Skin of body (tissue), 2 donors: Measurements from ENCODE around the gene HECW1. TPM values are rescaled to one million over a fixed set of nuclear protein-coding genes. Genes with fewer than 3 reads are reported as not detected.

Experiments used
- DNase-seq: peaks from one replicate; lab custom pipeline; 2025; lab: John Stamatoyannopoulos, UW
- total RNA-seq: library from RNA; depleted of rRNA; stranded (reverse); fragments of >200 nt; gene quantifications from one replicate; pipeline ENCODE4 v1.2.3, GENCODE V29; 2014

HECW1 gene
- total RNA-seq, 1 donor from 2014 or later: 1.8 TPM

DNA sequence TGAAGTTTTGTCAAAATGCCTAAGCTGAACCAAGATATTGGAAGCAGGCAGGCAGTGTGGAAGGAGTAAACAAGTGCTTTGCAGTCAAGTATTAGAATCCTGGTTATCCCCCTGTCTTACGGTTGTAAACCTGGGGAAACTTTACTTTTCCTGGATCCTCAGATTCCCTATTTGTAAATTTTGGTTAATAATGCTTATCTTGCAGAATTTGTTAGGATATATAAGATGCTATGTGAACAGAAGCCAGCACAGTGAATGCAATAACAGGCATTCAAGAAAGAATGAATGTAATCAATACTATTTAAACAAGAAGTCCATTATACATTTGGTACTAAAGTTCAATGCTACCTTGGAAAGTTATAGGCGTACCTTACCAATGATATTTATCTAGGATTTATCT lies 378.7 kb downstream of the HECW1 start:
- DNase-seq: no peak

DNA sequence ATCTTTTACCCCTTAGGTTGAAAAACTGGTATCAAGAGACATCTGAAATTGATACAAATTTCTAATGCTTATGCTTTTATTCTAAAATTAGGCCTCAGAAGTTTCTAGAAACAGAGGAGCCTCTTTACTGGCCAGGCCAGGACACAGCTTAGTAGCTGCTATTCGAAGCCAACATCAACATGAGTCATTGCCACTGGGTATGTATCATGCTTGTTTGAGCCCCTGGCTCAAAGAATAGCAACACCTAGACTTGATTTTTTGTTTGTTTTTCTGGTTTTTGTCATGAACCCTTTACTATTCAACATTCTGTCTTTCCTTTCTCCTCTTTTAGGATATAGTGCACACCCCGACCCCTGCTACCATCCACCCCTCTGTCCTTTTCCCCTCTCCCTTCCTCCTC lies 379.5 kb downstream of the HECW1 start:
- no peak for DNase-seq

DNA sequence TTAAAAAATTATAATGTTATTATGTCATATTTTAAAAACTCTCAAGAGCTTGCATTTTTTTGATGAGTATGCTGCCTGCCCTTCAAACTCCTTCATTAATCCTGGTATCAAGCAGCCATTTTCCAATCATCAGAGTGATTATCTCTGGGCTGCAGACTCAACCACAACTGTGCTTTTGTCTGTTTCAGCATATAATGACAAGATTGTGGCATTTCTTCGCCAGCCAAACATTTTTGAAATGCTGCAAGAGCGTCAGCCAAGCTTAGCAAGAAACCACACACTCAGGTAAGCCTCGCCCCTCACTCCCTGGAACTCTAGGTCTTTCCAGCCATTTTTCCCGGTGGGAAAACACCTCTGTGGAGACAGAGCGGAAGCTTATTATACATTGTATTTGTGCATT lies 380.4 kb downstream of the HECW1 start:
- no peak for DNase-seq

DNA sequence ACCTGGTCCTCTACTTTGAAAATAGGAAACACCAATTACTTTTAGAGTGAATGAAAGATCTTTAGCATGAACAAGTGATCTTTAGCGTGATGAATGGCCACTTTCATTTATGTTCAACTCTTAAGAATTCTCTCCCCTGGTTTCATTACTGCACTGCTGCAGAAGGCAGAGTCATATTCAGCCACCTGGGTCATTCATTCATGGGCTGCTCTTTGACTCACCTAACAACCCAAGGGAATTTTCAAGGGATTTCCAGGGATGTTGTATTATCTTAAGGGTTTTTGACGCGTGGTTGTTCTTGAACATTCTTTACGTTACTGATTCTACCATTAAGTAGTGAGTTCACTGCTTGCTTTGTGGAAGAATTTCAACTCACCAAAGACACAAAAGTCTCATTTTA lies 383.1 kb downstream of the HECW1 start:
- DNase-seq: no peak

DNA sequence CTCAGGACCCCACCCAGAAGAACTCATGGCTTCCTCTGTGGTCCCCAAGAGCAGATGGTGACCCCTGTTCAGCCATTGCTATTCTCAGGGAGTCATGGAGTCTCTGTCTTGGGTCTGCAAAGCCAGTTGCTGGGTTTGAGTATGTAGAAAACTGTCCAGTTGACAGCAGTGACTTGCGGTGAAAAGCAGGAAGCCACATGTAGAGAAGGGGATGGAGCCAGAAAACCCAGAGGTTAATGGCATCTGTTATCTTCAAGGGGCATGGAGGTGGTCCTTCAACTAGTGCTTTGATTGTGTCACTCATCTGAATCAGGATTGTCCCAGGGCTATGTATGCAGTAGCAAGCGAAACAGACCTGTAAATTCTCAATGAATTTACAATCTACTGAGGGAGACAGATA lies 384.1 kb downstream of the HECW1 start:
- DNase-seq: no peak

DNA sequence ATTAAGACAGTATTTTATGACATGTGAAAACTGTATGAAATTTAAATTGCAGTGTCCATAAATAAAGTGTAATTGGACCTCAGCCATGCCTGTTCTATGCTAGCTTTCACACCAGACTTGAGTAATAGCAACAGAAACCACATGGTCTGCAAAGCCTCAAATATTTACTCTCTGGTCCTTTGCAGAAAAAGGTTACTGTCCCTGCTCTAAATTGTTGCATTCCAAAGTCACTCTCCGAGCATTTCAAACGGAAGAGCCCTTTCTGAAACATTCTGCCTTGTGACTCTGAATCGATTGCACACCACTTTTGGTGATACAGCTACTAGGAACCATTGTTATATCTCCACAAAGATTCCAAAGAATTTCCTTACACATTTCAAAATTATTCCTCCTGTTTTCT lies 389.4 kb downstream of the HECW1 start:
- no peak for DNase-seq

DNA sequence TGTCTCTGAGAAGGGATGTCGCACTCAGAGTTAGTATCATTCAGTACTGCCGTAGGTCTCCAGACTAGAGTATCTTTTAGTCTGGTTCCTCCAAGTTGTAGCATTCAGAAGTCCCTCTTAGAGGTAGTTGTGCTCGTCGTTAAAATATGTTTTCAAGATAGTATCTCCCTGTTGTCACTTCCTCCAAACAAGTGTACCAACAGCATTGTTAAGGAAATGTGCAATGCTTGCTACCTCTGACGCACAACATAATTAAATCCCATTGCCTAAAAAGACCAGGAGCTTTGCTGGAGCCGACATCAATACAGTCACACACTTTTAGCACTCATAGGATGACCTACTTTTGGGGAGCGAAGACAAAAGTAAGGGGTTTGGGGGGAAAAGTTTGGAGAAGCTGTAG lies 390.5 kb downstream of the HECW1 start:
- no peak for DNase-seq

DNA sequence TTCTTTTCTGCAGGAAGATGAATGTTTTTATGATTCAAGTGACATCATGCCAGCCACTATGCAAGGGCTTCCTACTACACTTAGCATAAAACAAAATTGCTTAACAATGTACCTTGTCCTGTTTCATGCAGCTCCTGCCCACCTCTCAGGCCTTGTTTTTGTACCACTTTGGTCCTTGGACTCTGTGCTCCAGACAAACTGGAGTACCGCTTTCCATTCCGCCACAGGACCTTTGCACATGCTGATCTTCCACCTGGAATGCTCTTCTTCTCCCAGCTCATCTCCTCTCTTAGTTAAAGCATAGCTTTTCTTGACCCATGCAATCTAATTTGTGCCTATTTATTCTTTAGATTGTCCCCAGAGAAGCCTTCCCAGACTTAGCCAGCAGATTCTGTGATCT lies 393.0 kb downstream of the HECW1 start:
- no peak for DNase-seq

DNA sequence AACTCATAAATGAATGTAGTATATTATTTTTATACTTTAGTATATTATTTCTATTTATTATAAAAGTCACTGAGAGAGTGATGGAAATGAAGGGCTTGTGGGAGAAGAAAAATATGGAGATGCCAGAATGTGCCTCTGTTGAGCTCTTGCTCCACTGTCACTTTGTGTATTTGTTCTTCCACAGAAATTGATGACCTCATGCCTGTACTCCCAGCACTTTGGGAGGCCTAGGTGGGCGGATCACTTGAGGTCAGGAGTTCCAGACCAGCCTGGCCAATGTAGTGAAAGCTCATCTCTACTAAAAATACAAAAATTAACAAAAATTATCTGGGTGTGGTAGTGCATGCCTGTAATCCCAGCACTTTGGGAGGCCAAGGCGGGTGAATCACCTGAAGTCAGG lies 394.0 kb downstream of the HECW1 start:
- no peak for DNase-seq

DNA sequence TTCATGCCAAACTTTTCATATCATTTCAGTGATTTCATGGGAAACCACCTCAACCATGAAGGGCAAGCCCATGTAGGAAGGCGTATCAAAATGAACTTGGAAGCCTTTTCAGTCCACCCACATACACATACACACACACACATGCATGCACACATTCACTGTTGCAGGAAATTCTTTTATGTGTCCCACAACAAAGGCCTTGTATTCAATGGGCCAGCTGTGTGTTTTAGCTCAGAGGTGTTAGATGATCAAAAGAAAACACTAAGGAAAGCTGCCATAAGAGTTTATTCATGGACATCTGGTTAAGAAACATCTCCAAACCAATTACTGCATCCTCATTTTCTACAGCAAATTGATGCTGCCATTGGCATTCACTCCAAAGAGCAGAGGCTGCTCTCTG lies 396.0 kb downstream of the HECW1 start:
- no peak for DNase-seq

DNA sequence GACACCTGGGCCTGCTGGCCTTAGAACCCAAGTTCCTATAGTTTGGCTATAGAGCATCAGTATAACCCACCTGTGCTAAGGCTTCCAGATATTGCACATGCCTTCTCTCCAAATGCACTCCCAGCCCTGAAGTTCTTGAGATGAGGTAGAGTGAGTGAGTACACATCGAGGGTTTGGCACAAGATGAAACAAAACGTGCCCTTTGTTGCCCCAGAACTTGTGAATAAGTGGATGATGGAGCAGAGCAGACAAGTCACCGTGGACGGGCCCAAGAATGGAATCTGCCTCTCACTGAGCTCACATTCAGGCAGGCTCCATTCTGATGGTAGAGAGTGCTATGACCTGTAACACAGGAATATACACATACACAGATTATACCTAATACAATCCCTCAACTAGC lies 397.5 kb downstream of the HECW1 start:
- no peak for DNase-seq

DNA sequence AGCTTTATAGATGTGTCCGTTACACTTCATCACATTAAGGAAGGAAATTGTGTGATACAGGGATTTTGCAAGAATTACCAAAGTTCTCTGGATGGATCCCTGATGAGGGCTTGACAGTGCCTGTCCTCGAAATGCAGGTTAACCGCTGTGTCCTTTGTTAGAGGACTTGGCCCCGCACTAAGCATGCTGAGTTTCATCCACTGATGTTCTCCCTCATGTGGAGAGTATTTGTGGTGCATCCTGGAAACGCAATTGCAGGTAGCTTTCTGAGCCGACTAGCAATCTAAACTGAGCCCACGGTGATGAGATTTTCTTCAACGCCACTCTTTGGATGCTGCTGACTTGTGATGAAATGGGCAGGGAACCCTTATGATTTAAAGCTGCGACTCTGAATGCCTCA lies 398.6 kb downstream of the HECW1 start:
- no peak for DNase-seq

DNA sequence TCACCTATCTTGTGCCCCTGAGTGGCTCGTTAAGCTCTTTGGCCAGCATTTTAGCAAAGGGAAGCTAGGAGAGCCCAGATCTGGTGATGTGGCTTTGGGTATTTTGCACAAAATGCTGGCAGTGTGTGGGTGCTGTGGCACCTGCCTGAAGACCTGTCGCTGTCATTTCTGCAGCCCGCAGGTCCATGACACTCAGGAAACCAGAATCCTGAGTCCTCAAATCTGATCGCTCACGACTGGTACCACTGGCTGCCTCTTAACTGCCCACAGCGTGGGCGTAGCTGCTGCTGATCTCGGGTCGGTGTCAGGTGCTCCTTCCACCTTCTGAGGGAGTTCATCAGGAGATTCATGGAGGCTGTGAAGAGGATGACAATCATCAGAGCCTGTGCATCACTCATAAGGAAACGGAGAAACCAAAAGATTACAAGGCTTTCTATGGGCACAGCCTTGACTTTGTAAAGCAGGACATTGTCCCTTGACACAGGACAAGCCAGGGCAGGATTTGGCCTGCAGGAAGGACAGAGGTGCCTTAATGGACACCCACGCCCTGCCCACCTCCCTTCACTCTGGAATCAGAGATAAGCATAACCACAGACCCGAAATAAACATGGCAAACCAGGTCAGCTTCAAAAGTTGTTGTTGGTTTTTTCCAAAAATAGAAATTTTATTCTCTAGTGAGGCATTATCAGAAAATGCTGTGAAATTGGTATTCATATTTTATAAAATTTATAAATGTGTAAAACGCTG lies 399.5 kb downstream of the HECW1 start:
- DNase-seq: no peak

DNA sequence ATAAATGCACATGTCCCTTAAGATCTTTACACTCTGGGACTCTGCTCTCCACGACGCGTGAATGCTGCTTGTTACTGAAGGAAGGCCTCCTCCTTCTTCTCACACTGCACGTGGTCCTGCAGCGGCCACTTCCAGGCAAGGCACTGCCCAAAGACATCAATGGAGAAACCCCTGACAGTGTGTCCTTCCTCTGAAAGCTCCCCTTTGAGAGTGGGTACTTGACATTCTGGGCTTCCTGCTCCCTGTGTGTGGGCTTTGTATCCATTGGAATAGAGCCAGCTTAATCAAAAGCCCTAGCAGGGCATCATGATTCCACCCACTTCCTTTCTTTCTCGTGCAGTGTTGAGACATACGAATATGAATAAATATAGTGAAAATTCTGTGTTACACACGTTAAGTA lies 400.8 kb downstream of the HECW1 start:
- DNase-seq: no peak

DNA sequence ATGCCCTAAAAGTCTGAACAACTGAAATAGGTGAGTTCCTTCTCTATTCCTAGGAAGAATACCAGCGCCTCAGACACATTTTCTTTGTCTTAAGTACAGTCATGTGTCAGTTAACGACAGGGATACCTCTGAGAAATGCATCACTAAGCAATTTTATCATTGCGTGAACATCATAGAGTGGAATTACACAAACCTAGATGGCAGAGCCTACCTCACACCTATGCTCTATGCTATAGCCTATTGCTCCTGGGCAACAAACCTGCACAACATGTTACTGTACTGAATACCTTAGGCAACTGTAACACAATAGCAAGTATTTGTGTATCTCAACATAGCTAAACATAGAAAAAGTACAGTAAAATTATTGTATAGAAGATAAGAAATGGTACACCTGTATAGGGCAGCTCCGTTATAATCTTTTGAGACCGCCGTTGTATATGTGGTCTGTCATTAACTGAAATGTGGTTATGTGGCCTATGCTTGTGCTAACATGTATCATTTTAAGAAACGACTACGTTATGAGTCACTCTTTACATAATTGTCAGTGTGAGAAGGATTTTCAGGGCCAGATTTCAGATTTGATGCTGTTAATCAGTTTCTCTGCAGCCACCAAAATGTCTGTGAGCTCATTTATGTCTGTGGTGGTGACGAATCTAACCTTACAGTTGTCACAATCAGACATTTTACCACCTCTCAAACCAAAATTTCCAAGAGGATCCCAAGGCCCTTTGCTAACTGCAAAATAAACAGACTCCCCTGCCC lies 404.3 kb downstream of the HECW1 start:
- no peak for DNase-seq

DNA sequence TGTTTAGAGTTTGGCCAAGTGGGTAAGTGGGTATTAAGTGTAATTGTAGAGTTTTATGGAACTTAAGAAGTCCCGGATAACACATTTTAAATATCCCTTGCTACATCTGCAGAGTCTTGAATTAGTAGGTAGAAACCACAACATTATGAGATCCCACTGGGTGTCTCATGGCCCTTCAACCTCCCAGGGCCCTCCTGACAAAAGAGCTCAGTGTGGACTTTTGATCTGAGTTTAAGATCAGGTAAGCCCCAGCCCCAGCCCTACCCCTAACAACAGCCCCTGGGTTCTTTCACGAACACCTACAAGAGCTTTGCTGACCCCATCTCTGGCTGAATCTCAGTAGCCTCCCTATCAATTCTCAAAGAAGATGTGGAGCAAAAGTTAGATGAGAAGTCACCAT lies 405.0 kb downstream of the HECW1 start:
- no peak for DNase-seq

DNA sequence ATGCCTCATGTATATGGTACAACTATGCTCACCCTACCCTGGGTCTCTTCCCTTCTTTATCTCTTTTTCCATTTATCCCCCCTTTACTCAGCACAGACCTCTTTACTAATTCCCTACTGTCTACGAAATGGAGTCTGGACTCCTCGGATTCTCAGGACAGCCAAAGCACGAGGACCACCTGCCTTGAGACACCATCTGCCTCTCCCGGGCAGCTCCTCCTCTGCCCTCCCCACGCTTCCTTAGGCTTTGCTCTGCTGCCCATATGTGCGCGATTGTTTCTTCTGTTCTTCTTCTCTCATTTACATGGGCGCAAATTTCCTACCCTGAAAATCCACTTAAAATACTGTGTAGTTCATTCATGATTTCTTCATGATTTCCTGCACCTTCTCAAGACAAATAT lies 407.8 kb downstream of the HECW1 start:
- no peak for DNase-seq

DNA sequence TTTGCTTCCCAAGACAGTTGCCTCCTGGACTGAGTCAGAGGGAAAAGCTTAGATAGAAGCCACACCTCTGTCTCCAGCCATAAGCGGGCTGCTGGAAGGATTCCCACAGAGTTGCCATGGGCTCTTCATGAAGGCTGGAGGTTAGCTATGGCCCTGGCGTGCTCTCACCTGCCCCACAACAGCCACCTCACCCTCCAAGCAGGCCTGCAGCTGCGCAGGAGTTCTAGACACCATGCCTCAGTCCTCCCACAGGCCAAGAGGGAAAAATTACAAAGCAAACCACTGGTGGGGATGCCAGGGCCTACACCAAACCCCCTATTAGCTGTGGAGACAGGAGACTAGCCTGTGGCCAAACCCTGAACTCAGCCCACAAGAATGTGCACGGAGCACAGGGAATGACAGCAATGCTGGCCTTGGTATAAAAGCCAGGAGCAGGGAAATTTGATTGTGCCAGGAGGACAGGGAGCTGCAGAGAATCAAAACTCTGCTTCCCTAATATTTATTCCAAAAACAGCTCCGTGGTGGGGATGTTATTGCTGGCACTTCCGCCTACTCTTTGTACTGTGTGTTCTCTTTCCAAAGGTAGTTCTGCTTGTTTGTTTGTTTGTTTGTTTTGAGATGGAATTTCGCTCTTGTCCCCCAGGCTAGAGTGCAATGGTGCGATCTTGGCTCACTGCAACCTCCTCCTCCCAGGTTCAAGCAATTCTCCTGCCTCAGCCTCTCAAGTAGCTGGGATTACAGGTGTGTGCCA lies 410.1 kb downstream of the HECW1 start:
- no peak for DNase-seq

DNA sequence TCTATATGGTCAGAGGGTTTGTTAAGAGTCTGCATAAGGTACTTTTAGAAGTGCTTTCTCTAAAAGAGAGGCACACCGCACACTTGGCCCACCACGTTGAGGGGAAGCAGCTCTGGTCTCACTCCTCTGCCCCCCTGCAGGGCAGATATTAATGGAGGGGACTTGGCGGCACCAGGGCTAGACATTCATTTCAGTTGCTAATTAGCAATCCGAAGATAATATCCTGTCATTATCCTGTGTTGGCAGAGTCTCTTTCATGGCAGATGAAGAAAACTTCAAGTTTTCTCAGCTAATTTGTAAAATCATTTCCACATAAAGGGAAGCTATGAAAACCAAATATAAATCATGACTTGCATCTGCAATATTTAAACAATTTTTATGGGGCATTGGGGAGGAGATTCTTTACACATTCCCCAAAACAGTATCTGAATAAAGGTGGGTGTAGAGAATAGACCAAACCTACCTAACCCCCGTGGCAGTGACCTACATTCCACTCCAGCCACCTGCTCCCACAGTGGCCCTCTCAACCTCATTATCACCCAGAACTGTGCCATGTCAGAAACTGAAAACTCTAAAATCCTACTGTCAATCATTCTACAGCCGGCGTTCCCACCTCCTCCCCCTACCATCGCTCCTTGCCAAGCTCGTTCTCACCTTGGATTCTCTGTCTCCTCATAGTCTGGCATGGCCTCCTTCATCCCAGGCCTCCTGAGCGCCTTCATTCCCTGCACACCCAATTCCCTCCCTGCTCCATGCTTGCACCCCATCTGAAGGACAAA lies 416.3 kb downstream of the HECW1 start:
- DNase-seq: no peak

DNA sequence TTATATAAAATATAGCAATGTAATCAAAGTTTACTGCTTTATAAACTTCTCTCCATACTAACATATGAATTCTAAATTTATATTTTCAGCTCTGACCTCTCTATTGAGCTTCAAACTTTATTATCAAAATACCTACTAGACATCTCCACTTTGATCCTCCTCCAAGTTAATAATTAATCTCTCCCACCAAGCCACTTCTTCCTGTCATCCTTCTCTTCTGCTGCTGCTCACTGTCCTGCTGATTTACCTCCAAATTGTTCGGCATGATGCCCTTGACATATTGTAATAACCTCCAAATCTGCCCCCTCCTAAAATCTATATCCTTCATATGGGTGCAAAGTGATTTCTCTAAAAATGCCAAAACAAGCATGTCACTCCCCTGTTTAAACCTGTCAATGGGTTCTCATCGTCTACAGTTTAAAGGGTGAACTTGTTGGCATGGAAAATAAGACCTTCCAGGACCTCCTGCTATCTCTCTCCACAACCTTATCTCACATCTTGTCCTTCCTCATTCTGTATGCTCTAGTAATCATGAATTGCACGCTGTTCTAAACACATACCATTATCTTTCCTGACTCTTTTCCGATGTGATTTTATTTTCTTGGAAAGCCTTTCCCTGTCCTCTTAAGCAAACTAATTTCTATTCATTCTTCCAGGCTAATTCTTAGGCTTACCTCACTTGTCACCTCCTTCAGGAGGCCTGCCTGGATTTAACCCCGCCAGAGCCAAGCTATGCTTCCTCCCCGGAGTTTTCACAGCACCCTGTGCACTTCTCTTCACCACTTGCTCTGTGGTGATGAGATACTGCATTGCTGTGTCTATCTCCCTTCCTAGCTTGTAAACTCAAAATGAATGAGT lies 418.3 kb downstream of the HECW1 start:
- no peak for DNase-seq

DNA sequence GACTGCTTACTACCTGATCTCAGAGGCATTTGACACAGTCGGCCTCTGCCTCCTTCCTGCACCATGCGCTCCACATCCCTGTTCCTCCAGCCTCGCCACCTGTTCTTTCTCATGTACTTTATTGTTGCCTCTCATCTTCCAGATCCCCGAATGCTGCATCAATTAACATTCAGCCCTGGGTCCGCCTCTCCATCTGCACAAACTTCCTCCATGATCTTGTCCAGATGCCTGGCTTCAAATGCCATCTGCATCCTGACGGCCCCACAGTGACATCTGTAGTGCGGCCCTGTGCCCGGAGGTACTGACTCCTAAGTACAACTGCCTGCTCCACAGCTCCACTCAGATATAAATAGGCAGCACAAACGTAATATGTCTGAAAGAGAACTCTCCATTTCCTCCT lies 419.3 kb downstream of the HECW1 start:
- DNase-seq: no peak
